NB4 (cell line): Measurements from ENCODE around the gene RTKN2.

Experiments used
- DNase-seq: peaks from one replicate; pipeline ENCODE4 v3.0.0; 2010; ENCODE audit warnings: low read depth
- H3K4me3 ChIP-seq: one replicate; pipeline ENCODE4 v1.5.1; 2011; ENCODE audit warnings: mild to moderate bottlenecking, low read depth, low read length, moderate library complexity
- MYC ChIP-seq: IDR thresholded peaks from 2 replicates; pipeline ENCODE4 v1.6.1; 2011; ENCODE audit warnings: low read depth, low read length
- POLR2A ChIP-seq: IDR thresholded peaks from 2 replicates; pipeline ENCODE4 v1.6.1; 2011; ENCODE audit warnings: mild to moderate bottlenecking; ENCODE audit not compliant: insufficient read length; ENCODE audit errors: extremely low read depth
- TF ChIP-seq, protein P1 (sequence below): IDR thresholded peaks from 2 replicates; pipeline ENCODE4 v1.6.1; 2011; ENCODE audit warnings: low read depth, low read length
- TF ChIP-seq, protein P2 (sequence below): IDR thresholded peaks from one replicate; pipeline ENCODE4 v1.5.1; 2012; ENCODE audit warnings: low read depth, low read length

RTKN2 gene

DNA sequence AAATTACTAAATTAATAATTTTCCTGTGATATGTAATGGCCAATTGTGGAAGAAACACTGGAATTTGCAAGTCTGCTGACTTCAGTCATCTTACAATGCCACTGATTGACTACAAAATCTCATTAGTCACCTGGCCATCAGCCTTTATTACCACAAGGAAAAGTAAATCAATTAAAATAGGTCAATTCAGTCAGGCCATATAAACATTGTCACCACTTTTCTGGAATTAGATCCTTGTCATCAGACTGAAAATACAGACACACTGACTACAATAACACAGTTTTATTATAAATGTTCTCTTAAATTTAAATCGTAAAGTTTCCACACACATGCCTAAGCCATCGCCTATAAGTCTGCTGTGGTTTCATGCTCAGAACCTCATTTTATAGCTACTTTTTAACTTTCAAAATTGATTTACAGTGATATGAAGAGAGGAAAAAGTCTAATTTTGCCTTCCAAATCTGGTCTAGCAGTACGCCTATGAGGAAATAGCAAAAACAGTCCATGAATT lies 54.2 kb downstream of the RTKN2 start:
- H3K4me3 ChIP-seq, result no peak overlapping the region
- TF ChIP-seq, protein P1, sequence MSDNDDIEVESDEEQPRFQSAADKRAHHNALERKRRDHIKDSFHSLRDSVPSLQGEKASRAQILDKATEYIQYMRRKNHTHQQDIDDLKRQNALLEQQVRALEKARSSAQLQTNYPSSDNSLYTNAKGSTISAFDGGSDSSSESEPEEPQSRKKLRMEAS, result no peak
- TF ChIP-seq, protein P2, sequence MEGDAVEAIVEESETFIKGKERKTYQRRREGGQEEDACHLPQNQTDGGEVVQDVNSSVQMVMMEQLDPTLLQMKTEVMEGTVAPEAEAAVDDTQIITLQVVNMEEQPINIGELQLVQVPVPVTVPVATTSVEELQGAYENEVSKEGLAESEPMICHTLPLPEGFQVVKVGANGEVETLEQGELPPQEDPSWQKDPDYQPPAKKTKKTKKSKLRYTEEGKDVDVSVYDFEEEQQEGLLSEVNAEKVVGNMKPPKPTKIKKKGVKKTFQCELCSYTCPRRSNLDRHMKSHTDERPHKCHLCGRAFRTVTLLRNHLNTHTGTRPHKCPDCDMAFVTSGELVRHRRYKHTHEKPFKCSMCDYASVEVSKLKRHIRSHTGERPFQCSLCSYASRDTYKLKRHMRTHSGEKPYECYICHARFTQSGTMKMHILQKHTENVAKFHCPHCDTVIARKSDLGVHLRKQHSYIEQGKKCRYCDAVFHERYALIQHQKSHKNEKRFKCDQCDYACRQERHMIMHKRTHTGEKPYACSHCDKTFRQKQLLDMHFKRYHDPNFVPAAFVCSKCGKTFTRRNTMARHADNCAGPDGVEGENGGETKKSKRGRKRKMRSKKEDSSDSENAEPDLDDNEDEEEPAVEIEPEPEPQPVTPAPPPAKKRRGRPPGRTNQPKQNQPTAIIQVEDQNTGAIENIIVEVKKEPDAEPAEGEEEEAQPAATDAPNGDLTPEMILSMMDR, result no peak
- TF ChIP-seq POLR2A (no peak), MYC (no peak)
- no peak for DNase-seq

DNA sequence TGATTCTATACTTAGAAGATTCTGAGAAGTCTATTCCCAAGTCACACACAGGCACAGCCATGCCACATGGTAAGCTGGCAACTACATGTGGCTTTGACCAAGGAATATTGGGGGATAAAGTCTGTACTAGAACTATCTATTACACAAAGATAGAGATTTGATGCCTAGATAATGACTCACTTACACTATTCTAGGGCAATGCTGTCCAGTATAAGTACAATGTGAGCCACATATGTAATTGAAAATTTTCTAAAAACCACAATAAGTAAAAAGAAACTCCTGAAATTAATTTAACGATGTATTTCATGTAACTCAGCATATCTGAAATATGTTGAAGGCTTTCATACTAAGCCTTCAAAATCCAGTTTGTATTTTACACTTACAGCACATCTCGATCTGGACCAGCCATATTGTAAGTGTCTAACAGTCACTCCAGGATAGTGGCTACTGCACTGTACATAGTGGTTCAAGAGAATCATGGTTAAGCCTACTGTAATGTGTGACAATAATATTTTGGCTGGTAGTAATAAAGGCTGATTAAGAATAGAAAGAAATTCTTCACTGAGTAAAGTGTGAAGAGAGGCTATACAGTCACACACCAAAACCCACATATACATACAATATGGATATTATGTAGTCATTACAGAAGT lies 62.8 kb downstream of the RTKN2 start:
- no peak overlapping the region for H3K4me3 ChIP-seq
- TF ChIP-seq, protein P2, result no peak
- TF ChIP-seq MYC (no peak), POLR2A (no peak)
- TF ChIP-seq, protein P1, result no peak
- no peak for DNase-seq

DNA sequence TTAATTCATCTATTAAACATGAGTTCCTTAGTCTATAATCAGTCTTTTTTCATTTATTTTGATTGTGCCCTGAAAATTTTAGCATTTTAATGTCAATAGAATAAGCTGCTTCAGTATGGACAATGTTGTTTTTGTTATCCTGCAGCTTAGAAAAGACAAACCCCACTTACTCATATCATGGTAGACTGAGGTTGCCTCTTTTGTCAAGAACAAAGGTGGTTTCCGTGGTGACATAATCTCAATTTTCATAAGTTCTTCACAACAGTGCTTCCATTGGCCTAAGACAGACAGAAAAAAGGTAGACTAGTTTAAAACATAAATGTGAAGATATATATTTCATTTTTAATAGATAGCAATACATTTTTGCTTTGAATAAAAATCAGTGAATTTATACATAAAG lies 69.1 kb downstream of the RTKN2 start:
- DNase-seq, result no peak
- TF ChIP-seq, protein P2, result no peak
- TF ChIP-seq MYC (no peak), POLR2A (no peak)
- TF ChIP-seq, protein P1, result no peak

GRCh38 chr10:62196528-62196927 lies 72.1 kb downstream of the RTKN2 start:
- TF ChIP-seq POLR2A, result no peak
- no peak for TF ChIP-seq MYC
- TF ChIP-seq, protein P1, result no peak
- TF ChIP-seq, protein P2, result no peak
- no peak for DNase-seq
- H3K4me3 ChIP-seq, result no peak overlapping the region

More for the DNA sequence above, 69.1 kb downstream of the RTKN2 start:
- no peak overlapping the region for H3K4me3 ChIP-seq

DNA sequence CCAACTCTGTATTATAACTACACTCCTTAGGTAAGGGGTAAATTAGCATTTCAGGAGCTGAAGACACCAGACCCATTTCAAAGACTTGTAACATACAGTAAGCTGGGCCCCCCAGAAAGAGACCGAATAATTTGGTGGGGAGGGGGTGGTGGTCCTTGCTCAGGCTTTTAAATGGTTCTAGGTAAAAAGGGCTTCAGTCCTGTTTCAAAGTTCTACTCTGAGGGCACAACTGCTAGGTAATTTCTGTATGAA lies 73.0 kb downstream of the RTKN2 start:
- TF ChIP-seq POLR2A (no peak), MYC (no peak)
- TF ChIP-seq, protein P2, result no peak
- TF ChIP-seq, protein P1, result no peak
- no peak overlapping the region for H3K4me3 ChIP-seq
- DNase-seq, result no peak
